HG02759 (cell line): Measurements from ENCODE around the gene NCKAP5.

ENCODE experiments used
- ATAC-seq: cut with Tn5 transposase; IDR thresholded peaks from one replicate; pipeline ENCODE4 v1.9.1; 2021; ENCODE audit warnings: mild to moderate bottlenecking, moderate library complexity; ENCODE audit not compliant: unreplicated experiment

The NCKAP5 gene

DNA sequence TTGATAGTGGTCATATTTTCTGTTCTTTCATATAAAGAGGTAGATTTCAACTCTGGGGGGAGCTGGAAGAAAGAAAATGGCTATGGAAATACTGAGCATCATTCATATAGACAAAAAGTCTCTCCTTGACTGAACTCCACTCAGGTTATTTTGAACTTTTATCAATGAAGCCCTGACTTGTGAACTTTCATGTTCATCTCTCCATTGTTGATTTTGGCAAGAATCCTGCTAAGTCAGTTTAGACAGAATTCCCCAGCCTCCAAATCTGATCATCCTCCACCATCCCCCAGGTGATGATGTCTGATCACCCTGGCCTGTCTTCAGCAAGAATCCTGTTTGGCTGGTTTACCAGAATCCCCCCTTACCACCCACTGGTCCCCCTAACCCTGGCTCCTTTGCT lies 395.0 kb downstream of the NCKAP5 start:
- no peak for ATAC-seq

DNA sequence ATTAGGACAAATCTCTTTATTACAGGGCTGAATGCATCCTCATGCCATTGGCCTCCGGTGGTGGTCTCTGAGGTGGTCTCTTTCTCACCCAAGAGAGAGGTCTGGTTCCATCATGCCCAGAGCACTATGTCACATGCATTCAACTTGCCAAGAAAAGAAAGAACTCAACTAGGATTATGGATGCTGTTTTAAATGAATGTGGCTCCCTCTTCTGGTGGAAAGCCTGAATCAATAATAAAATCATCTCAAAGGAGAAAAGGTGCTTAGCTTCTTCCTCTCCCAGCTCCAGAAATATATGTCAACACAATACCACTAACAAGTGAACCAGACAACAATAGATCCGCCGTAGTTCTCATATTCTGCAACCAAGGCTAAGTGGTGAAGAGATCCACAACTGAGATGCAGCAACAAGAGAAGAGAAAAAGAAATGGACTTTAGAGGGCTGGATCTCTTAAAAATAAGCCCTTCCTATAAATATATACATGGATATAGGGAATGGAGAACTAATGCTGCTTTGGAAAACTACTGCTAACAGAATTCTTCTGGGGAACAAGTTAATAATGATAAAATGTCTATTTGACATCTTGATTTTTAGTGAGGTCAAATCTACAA lies 396.8 kb downstream of the NCKAP5 start:
- ATAC-seq: no peak

DNA sequence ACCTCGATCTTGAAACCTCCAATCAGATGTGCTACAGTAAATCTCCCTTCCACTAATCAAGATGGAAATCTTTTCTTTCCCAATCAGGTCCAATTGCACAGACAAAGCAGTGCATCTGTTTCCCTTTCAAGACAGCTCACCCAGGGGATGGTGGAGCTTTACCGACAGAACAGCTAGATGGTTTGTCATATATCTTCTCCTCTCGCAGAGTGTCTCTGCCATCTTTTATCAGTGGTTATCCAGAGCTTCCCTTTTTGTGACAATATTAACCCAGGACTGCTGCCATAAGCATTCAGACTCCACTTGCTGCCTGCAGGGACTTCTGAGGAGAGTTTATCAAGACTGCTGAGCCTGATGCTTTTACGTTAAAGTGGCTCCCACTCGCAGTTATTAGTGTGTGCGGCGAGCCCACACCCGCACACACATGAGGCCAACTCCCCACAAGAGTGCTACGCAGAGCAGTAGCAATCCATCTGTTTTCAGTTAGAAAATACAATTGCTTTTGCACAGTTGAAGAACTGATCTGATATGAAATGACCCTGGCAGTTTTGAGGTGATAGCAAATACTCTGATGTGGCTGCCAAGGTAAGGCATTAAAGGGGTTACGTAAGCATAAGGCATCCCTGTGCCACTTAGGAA lies 398.9 kb downstream of the NCKAP5 start:
- no peak for ATAC-seq

DNA sequence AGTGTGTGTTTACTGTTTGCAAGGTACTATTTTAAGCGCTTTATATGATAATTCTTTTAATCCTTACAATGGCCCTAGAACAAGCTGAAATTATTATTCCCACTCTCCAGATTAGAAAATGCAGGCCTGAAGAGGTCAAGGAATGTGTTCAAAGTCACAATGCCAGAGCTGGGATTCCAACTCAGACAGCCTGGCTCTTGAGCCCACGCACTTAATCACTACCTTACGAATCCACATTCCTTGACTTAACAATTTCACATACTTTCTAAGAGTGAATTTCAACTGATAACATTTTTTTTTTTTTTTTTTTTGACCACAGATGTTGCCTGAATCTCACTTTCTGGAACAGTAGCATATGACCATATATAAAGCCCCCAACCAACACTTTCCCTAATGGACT lies 400.3 kb downstream of the NCKAP5 start:
- no peak for ATAC-seq

DNA sequence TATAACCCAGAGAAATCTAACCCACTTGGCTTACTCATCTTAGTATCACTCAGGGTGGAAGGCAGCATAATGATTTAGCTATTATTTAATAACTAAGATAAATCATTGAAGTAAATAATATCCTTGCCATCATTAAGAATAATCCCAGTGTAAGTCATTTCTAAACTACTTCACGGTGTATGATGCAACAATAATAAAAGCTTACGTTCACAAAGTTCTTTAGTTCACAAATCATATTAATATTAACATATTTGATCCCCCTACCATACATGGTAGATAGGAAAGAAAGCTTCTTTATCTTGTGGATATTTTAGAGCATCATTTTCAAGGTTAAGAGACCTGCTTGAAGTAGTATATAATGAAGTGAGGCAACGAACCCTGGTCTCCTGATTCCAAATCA lies 401.0 kb downstream of the NCKAP5 start:
- no peak for ATAC-seq

DNA sequence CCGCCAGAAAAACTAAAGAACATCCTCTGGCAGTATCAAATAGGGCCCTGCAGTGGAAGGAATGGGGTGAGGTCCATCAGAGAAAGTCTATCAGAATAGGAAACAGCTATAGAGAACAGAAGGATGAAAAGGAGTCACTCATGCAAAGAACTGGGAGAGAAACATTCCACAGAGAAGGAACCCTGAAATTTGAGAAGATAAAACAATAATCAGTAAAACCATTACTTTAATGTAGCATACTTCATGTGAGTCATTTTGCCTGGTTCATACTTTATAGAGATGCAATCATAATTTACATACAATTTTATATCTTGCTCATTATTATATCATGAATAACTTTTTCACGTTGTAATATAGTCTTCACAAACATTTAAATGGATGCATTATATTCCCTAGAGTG lies 402.2 kb downstream of the NCKAP5 start:
- ATAC-seq: no peak

DNA sequence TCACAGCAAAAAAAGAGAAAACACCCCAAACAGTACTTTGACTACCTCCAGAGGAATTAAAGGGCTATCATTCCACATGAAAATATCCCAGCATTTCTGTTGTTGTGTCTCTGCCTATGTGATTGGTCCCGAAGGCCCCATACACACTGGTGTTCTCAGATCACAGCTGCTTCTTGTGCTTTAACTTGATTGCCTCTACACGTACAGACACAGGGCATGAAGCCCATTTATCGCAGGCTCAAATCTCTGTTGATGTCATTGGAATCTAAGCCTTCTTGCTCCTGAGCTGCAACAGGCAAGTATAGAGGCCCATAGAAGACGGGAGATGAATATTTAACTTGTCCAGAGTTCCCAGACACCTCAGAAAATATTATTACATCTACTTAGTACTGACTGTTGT lies 405.2 kb downstream of the NCKAP5 start:
- no peak for ATAC-seq

DNA sequence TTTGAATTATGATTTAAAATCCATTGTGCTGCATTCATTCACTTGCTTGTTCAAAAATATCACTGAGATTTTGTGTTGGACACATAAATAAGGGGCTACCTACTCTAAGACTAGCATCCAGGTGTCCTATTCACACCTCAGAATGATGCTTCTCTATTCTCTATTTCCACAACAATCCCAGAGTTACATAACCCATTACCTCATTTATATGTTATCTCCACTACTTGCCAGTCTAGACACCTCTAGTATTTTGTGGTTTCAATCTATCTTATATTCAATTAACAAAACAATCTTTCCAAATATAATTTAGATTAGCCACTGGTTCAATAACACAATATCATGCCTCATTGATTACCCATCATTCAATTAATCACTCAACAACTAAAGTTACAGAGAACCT lies 409.8 kb downstream of the NCKAP5 start:
- no peak for ATAC-seq

DNA sequence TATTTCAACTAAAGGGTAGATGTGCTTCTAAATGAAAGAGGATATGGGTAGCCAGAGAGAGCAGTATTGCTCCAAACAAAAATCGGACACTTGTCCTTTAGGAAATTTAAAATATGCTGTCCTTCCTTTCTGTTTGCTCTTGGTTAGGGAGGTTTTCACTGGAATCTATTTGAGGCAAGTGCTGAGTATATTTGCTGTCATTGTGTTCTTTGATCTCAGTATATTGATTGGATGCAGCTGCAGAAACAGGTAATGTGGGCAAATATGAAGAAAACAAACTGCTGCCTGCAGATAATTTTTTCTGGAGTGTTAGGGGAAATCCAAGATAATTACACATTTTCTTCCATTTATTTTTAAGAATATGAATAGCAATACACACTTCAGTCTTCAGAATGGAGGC lies 410.2 kb downstream of the NCKAP5 start:
- ATAC-seq: no peak

DNA sequence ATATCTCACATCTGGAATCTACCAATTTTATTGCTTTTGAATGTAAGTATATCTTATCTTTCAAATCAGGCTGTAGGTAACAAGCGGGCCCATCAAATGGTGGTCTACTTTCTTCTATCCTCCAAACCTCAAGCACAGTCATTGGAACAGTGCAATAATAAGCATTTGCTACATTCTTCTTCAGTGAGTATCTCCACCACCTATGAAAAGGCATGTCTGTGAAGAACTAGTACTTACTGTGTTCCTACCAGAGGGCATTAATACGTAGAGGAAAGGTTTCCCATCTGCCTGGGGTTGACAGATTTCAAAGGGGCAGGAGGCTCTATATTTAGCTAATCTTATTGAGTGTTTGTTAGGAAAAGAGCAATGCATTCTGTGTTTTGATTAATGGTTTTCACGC lies 411.1 kb downstream of the NCKAP5 start:
- no peak for ATAC-seq

DNA sequence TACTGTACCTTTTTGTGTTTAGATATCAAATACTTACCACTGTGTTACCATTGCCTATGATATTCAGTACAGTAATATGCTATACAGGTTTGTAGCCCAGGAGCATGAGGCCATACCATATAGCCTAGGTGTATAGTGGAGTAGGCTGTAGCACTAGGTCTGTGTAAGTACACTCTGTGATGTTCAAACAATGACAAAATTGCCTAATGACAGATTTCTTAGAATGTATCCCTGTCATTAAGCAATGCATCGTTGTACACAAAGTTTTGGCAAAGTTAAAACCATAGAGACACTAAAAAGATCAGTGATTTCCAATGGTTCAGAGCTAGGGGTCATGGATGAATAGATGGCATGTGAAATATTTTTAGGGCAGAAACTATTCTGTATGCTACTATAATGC lies 415.5 kb downstream of the NCKAP5 start:
- ATAC-seq: no peak

DNA sequence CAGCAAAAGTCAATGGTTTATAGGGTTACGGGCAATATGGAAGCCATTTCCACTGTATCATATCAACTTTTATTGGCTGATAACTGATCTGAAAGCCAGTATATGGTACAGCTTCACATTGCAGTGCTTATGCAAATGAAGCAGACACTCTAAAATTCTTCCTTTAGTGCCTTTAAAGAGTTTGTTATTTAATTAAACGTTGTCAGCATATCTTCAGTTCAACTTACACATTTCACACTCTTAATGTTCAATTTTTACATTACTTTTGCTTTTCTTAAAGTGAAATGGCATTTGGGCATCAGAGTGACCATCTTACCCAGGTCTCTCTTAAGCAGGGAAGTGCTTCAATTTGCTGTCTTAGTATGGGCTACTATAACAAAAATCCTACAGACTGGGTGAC lies 420.1 kb downstream of the NCKAP5 start:
- no peak for ATAC-seq

DNA sequence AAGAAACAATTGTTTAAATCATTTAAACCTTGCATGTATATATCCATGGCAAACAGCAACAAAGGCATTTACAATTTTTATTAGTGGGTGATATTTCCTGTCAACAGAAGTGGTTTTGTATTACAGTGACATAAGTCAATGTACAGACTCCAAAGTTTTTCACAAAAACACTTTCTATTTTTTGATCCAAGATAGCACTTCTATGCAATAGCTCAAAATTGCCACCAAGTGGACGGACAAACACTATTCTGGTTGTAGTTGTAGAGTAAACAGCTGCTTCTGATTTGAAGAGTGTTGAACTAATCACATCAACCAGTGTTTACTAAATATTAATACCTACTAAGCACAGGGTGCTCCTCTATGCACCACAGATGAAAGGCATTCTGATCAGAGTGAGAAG lies 421.4 kb downstream of the NCKAP5 start:
- ATAC-seq: no peak

DNA sequence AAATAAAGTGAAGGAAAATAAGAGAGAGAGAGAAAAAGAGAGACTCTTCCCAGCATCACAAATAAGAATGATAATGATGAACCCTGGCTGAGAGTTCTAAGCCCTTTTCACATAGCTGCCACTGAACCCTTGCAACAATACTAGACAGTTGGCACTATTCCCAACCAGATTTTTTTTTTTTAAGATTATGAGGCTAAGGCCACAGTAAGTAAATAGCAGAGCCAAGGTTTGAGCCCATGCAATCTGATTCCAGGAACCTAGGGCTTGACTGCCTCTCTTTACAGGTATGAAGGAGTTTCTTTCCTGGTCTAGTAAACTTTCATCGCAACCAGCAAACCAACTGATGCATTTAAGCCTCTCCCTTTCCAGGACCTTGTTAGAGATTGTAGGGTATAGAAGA lies 424.6 kb downstream of the NCKAP5 start:
- no peak for ATAC-seq

DNA sequence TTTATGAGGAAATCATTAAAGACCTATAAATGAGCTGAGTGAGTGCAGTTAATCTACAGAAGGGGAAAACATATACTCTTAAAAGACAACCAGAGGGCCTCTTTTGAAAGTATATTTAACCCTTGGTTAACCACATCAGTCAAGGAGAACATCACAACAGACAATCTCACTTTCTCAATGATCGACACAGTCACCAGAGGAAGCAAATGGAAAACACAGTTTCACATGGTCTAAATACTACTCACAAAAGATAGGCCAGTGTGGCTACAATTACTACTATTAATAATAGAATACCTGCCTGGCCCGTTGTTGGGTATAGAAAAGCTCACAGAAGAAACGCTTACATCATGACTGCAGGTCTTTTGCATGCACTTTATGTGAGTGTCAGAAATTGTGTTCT lies 426.2 kb downstream of the NCKAP5 start:
- ATAC-seq: no peak

DNA sequence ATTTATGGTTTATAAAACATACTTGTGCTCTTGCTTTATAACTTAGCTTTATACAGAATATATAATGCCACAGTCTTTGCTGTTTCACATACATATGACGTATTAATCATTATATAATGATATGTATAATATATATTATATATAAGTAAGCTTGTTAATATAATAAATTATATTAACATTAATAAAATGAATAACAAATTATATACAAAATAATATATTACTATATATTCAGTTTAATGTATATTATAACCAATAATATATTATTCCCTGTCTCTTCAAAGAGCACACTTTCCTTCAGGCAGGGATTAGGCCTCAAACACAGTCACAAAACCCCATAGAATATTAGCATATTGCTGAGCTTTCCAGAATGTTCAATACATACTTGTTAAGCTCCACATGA lies 427.6 kb downstream of the NCKAP5 start:
- ATAC-seq: no peak

DNA sequence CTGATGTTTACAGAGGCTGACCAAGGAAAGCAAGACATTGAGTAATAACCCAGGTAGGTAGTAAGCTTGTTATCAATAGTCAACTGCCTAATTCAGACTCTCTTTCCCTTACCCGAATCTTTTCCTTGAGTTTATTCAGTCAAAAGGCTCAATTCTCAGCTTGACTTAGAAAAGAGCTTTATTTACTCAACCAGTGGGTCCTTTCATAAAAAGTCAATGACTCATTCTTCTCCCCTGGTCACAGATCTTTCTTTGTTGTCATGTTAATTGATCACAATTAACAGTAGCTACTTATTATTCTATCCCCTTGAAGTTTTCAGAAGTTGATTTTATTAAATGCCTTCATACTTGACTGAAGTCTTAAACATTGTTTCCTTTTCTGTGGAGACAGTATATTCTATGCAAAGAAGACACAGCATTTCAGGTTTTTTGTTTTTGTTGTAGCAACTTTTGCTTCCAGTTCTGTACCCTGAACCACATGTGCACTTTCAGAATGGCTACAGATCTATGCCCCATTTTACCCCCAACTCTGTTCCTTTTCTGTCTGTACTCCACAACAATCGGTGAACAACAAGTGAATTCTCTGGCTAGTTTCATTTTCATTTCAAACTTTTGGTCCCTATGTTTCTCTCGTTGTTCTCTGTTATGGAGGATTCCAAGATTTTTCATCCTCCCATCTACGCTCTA lies 428.3 kb downstream of the NCKAP5 start:
- ATAC-seq: no peak

DNA sequence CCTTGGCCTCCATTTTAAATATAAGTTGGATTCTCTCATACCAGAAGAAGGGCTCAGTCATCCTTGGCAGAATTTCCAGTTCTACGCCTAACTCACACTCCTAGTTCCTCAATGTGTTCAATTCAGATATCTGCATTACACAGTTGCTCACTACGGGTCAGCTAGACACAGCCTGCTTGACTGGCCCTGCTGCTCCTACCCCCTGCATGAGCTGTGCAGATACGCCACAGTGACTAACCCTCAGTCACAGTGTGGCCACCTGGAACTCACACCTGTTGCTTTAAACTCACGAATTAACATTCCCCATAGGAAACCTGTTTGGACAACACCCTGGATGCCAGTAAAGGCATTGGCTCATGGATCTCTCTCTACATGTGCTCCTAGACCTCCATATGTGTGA lies 429.6 kb downstream of the NCKAP5 start:
- no peak for ATAC-seq

DNA sequence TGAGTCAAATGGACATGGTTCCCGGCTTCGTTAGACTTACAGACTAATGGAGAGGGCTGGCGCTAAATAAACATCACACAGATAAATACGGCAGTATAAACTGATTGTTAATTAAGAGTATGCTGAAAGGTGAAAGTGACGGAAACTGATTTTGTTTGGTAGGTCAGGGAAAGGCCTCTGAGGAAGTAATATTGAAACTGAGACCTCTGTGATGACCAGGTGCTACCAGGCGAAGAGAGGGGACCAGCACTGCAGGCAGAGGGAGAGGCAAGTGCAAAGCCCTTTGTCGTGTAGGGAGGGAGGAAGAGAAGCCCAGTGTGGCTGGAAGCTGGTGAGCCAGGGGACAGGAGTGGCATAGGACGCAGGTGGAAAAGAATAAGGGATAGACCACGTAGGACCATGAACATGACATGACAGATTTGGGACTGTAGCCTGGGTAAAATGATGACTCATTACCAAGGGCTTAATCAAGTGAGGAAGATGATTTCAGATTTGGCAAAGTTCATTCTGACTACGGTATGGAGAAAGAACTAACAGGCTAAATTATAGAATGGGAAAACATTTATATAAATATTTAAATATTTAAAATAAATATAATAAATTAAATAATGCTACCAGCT lies 433.1 kb downstream of the NCKAP5 start:
- ATAC-seq: no peak

DNA sequence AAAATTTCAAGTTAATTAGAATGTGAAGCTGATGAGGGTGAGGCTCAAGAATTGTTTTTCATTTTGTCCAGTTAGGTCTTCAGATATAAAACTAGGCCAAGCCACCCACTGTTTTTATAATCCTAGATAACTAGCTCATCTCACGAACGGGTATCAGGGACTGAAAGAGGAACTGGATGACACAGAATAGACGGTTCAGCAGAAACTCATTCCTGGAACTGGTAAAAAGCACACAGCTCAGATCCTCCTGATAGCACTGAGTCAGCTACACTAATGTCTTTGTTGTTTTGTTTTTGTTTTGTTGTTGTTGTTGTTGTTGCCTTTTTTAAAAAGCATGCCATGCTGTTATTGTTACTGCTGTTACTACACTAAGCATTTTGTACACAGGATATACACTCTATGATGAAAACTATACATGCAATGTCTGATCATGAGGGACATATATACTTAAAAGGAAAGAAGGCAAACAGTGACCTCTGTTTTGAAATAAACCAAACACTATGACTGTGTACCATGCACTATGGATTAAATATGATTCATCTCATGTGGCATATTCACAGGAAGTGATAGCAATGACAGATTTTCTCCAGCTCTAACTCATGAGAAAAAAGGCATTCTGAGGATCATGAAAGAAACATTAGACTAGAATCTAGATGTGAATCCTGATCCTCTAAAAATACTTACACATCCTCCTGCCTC lies 437.6 kb downstream of the NCKAP5 start:
- ATAC-seq: no peak

DNA sequence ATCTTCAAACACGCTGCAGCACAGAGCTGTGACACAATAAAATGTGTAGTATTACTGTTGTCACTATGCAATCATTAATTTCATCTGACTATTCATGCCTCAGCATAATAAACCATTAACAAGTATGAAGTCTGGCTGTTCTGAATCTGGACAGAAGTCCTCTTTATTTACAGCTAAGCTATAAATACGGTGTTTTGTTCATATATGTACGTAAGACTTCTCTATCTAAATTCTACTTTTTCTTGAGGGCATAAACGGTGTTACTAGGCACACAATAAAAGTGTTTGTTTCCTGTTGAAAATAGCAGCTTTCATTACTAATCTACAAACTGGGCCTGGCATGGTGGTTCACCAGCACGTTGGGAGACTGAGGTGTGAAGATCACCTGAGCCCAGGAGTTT lies 443.8 kb downstream of the NCKAP5 start:
- ATAC-seq: no peak

DNA sequence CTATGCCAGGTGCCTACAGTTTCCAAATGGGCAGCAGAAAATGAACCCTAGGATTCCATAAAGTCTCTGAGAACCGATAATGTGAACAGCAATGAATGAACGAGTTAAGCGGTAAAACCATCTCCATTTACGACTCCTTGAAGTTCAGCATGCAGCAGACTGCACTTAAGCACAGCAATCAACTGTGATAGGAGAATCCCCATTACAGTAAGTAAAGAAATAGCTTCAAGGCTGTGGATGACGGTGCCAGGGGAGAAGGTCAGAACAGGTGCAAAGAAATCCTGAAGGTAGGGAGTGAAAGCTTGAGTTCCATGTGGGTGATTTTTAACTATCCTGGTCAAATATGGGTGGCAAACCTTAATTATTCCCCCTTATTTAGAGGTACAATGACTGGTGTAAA lies 444.4 kb downstream of the NCKAP5 start:
- no peak for ATAC-seq
